Type B pancreatic cell (in vitro differentiated cells): Measurements from ENCODE around the gene RUVBL2. TPM values are rescaled to one million over a fixed set of nuclear protein-coding genes. Genes with fewer than 3 reads are reported as not detected.
"Not testable (repeated sequence)": the region's sequence is repeated elsewhere in the genome, so short reads cannot be mapped to it uniquely, and the experiment has no call there.

ENCODE experiments used
- DNase-seq: peaks from one replicate; pipeline ENCODE4 v3.0.0; 2021; ENCODE audit warnings: mixed read lengths; ENCODE audit not compliant: unreplicated experiment; ENCODE audit errors: extremely low spot score
- H3K27ac Mint-ChIP-seq: 2 replicates; pipeline ENCODE4 v1.8.0; 2021; ENCODE audit warnings: mild to moderate bottlenecking, mixed read lengths
- H3K27me3 Mint-ChIP-seq: 2 replicates; pipeline ENCODE4 v1.8.0; 2021; ENCODE audit warnings: mixed read lengths
- H3K36me3 Mint-ChIP-seq: 2 replicates; pipeline ENCODE4 v1.8.0; 2021; ENCODE audit warnings: mixed read lengths
- H3K4me1 Mint-ChIP-seq: one replicate; pipeline ENCODE4 v1.8.0; 2021; ENCODE audit warnings: mixed read lengths; ENCODE audit not compliant: unreplicated experiment
- H3K4me3 Mint-ChIP-seq: 2 replicates; pipeline ENCODE4 v1.8.0; 2021; ENCODE audit warnings: mild to moderate bottlenecking, mixed read lengths
- H3K9me3 Mint-ChIP-seq: 2 replicates; pipeline ENCODE4 v1.8.0; 2021; ENCODE audit warnings: mixed read lengths
- total RNA-seq: library from RNA; stranded (reverse); gene quantifications from 2 replicates; pipeline ENCODE4 v1.2.1, GENCODE V29; 2021; ENCODE audit warnings: low replicate concordance
- TF ChIP-seq, protein P1 (sequence below): fragments of 200-600 bp; sonication (generic); conservative IDR thresholded peaks from 2 replicates; pipeline ENCODE4 v1.5.0; 2021; ENCODE audit warnings: antibody characterized with exemption, mild to moderate bottlenecking

RUVBL2 gene
- total RNA-seq, 1 donor from 2014 or later, result 99.5 TPM

DNA sequence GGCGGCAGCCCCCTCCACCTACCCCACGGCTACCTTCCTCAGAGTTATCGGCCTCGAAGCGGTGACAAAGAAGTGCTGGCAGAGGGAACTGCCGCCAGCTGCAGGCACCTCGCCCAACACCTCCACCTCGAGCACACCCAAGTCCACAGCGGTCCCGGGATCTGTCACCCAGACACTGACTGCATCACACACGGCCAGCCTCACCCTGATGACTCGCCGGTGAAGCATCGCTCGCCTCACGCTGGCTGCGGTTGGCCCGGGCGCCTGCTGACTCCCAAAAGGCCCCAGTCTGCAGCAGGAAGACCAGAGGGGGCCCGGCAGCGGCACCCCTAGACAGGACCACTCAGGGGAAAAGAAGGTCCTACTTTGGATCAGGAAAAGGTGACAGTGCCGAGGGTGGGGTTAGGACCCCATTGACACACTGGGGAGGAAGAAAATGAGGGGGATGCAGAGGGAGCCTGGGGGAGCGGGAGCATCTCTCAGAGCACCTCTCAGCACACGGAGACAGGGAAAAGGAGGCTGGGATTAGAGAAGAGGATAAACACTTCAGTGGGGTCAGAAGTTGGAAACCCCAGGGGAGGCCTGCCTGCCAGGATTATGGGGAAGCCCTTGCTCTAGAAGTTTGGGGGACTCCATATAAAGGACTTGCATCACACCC lies 56.8 kb downstream of the RUVBL2 start:
- H3K36me3 Mint-ChIP-seq, H3K4me3 Mint-ChIP-seq, H3K27me3 Mint-ChIP-seq, H3K9me3 Mint-ChIP-seq, DNase-seq, H3K4me1 Mint-ChIP-seq, H3K27ac Mint-ChIP-seq: not testable (repeated sequence)

DNA sequence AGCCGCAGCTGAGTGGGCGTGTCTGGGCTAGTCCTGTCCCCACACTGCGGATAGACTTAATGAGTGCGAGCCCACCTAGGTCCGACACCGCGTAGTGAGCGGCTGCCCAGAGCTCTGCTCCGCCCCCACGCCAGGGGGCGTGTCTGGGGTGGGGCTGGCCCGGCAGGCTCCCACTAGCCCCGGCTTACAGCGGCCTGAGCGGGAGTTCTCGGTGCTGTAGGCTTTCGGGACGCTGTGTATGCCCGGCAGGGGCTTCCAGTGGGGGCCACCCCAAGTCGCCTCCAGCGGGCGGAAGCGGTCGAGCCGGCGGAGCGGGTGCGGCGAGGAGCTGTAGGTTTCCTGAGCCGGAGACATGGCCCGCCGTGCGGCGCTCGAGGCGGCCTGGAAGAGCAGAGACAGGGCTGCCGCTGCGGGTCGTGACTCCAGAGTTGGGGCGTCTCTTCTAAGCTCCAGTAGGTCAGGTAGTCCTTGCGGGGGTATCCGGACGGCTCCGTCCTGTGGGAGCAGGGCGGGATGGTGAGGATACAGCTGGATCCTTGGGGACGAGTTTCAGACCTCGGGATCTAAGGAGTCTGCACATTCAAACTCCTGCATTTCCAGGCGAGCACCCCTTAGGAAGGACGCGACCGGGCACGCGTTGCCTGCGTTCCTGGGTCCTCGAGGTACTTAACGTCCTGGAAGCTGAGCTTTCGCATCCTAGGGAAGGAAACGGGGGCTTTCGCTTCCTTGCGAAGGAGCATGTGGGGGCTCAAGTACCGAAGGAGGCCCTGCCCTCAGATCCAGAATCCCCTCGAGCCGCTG lies 62.6 kb downstream of the RUVBL2 start:
- Mint-ChIP-seq H3K4me1 (peaks cover 15% of the 10 kb centered on the region), H3K27me3 (peaks cover 31% of the 10 kb centered on the region), H3K4me3 (peak overlapping the region; percentile 87), H3K27ac (no peak overlapping the region), H3K9me3 (no peaks in the 10 kb centered on the region), H3K36me3 (no peaks in the 10 kb centered on the region)
- peak; percentile 75 for DNase-seq
- TF ChIP-seq, protein P1, sequence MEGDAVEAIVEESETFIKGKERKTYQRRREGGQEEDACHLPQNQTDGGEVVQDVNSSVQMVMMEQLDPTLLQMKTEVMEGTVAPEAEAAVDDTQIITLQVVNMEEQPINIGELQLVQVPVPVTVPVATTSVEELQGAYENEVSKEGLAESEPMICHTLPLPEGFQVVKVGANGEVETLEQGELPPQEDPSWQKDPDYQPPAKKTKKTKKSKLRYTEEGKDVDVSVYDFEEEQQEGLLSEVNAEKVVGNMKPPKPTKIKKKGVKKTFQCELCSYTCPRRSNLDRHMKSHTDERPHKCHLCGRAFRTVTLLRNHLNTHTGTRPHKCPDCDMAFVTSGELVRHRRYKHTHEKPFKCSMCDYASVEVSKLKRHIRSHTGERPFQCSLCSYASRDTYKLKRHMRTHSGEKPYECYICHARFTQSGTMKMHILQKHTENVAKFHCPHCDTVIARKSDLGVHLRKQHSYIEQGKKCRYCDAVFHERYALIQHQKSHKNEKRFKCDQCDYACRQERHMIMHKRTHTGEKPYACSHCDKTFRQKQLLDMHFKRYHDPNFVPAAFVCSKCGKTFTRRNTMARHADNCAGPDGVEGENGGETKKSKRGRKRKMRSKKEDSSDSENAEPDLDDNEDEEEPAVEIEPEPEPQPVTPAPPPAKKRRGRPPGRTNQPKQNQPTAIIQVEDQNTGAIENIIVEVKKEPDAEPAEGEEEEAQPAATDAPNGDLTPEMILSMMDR, result peak; percentile 57

DNA sequence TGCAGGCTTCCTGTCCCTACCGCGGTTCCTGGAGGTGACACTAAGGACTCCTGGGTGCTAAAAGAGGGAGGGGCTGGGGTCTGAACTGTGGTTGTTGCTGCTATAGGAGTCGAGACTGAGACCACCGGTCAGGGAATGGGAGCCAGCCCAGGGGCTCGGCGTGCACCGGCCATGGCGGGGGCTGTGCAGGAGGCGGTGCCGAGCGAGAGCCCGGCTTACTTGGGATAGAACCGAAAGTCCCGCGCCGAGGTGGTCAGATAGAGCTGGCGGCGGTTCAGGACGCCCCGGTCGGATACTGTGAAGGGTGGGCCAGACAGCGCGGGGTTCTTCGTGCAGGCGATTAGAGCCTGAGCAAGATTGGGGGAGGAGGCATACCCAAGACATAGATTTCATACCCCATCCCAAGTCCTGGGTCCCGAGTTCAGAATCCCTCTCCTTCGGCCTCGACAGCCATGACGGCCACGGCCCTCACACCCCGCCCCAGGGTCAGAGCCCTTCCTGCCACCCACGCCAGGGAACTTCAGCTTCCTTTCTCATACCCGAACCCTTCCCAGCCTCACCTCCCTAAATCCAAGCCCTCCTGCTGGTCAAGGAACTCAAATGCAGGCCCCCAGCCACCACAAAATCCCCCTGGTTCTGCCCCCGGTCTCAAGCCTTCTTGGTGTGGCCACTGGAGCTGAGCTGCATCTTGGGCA lies 63.4 kb downstream of the RUVBL2 start:
- peaks cover 31% of the 10 kb centered on the region for H3K27me3 Mint-ChIP-seq
- H3K4me1 Mint-ChIP-seq, result peaks cover 15% of the 10 kb centered on the region
- H3K27ac Mint-ChIP-seq, result peak overlapping the region; percentile 62

DNA sequence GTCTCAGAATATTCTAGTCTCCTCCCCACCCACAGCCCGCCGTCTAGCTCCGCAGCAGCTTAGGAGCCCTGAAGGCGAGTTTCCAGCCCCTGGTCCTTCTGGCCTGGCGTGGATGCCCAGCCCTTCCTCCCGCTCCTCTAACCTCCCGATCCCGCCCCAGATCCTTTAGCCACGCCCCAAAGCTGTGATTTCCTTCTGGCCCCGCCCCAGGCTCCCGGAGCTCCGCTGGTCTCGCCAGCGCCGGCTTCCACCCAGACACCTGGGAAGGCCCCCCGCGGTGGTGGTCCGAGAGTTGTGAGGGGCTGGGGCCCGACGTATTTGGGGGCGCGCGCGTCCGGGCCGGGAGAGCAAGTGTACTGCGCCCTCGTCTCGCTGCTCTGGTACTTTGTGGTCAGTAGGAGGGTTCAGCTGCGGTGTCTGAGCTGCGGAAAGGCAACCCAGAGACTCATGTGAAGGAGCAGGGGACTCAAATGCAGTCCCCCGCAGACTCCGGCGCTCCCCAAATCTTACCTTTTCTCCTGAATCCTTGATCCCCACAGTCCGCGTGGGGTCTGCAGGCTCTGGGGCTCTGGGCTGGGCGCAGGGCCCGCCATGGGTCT lies 64.0 kb downstream of the RUVBL2 start, which contains the start of gene CGB7:
TSS of gene CGB7 (minus strand) at position 114 of the 599 bp plus-strand sequence. CDS start 2,374 bp downstream, outside the sequence.
- H3K27me3 Mint-ChIP-seq, result peaks cover 31% of the 10 kb centered on the region
- peak; percentile 72 for DNase-seq
- no peaks in the 10 kb centered on the region for H3K36me3 Mint-ChIP-seq
- H3K9me3 Mint-ChIP-seq, result no peaks in the 10 kb centered on the region
- peaks cover 15% of the 10 kb centered on the region for H3K4me1 Mint-ChIP-seq
- H3K4me3 Mint-ChIP-seq, result peak within 1 kb of the TSS; percentile 87
- peak within 1 kb of the TSS; percentile 62 for H3K27ac Mint-ChIP-seq
- TF ChIP-seq, protein P1, result no peak

More for the DNA sequence above, 63.4 kb downstream of the RUVBL2 start:
- not testable (repeated sequence) for H3K36me3 Mint-ChIP-seq, DNase-seq, H3K9me3 Mint-ChIP-seq
- H3K4me3 Mint-ChIP-seq, result peak overlapping the region; percentile 87

DNA sequence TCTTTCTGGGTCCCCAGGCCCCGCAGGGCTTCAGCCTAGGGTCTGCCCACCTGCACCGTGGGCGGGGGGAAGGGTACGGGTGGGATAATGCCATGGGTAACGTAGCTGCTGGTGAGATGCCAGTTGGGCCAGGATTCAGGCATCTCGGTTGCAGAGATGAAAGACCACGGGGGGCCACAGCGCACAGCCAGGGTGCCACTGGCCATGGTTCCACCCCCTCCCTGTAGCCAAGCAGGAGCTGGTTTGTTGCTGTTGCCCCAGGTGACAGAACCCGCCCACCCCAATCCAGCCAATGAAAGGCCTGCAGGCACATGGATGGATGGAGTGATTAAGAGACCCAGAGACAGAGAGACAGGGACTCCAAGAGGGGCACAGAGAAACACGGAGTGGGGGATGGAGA lies 64.9 kb downstream of the RUVBL2 start:
- DNase-seq, result no peak
- no peak overlapping the region for H3K4me3 Mint-ChIP-seq
- no peaks in the 10 kb centered on the region for H3K9me3 Mint-ChIP-seq
- no peaks in the 10 kb centered on the region for H3K36me3 Mint-ChIP-seq
- peaks cover 31% of the 10 kb centered on the region for H3K27me3 Mint-ChIP-seq
- H3K27ac Mint-ChIP-seq, result no peak overlapping the region
- TF ChIP-seq, protein P1, result no peak
- peaks cover 15% of the 10 kb centered on the region for H3K4me1 Mint-ChIP-seq

DNA sequence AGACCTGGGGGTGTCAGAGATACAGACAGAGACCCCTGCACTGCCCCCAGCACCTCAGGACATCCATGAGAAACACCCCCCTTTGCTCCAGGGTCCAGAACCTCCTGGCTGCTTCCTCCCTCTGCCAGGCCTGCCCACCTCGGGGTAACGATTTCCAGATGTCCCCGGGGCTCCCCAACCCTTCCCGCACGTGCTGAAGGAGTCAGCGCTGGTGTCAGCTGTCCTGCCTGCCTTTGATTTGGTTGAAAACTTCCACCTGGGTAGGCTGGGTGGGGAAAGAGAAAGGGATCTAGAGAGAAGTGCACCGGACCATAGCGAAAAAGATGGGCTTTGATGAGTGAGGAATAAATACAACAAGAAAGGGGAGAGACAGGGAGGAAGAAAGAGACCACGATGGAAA lies 65.4 kb downstream of the RUVBL2 start:
- no peak for DNase-seq
- peak overlapping the region; percentile 6 for H3K4me3 Mint-ChIP-seq
- TF ChIP-seq, protein P1, result no peak

More for the DNA sequence above, 65.4 kb downstream of the RUVBL2 start:
- Mint-ChIP-seq H3K27me3 (peaks cover 31% of the 10 kb centered on the region), H3K9me3 (no peaks in the 10 kb centered on the region), H3K4me1 (peaks cover 15% of the 10 kb centered on the region), H3K27ac (no peak overlapping the region), H3K36me3 (no peaks in the 10 kb centered on the region)
